DLD1 (cell line): ENCODE data around the gene TACC2.
"Not testable (repeated sequence)": the region's sequence is repeated elsewhere in the genome, so short reads cannot be mapped to it uniquely, and the experiment has no call there.

ENCODE experiments used
- in situ Hi-C: cut with HindIII; loops from 2 replicates; pipeline ENCODE4 v1.10.0; 2017; ENCODE audit warnings: low sequenced_read_pairs

The TACC2 gene

GRCh38 chr10:122057841-122058413, 69.0 kb downstream of the TACC2 start:
- in situ Hi-C loops = loop anchor here (5.0 kb wide), 1 partner anchor 94 kb away; no protein-coding TSS in a partner anchor

GRCh38 chr10:122060250-122060649, 71.3 kb downstream of the TACC2 start:
- in situ Hi-C loops = no loop called here

GRCh38 chr10:122062831-122063674, 74.1 kb downstream of the TACC2 start:
- in situ Hi-C loops = no loop called here

- in situ Hi-C loops = not testable (repeated sequence)
These were observed 77.5 kb downstream of the TACC2 start for GRCh38 chr10:122066337-122066939.

DNA sequence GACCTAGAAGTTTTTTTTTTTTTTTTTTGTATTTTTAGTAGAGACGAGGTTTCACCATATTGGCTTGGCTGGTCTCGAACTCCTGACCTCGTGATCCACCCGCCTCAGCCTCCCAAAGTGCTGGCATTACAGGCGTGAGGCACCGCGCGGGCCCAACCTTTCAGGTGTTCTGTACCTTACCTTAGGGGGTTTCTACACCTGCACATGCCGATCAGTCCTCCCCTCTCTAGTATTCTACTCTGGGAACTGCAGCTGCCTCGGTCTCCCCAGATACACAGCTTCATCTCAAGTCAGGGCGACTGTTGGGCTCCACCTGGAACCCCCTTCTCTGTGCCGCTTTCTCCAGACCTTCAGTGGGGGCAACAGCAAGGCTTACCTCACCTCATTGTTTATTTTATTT, 79.9 kb downstream of the TACC2 start:
- in situ Hi-C loops = no loop called here

- in situ Hi-C loops = no loop called here
These were observed 83.5 kb downstream of the TACC2 start for GRCh38 chr10:122072491-122072890.

GRCh38 chr10:122073508-122073907, 84.5 kb downstream of the TACC2 start:
- in situ Hi-C loops = no loop called here

- in situ Hi-C loops = no loop called here
These were observed 86.2 kb downstream of the TACC2 start for GRCh38 chr10:122075171-122075570.

DNA sequence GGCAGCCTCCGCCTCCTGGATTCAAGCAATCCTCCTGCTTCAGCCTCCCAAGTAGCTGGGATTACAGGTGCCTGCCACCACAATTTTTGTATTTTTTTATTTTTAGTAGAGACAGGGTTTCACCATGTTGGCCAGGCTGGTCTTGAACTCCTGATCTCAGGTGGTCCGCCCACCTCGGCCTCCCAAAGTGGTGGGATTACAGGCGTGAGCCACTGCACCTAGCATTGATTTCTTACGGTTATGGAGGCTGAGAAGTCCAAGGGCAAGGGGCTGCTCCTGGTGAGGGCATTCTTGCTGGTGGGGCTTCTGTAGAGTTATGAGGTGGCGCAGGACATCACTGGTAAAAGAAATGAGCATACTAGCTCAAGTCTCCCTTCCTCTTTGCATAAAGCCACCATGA, 86.9 kb downstream of the TACC2 start:
- in situ Hi-C loops = not testable (repeated sequence)

DNA sequence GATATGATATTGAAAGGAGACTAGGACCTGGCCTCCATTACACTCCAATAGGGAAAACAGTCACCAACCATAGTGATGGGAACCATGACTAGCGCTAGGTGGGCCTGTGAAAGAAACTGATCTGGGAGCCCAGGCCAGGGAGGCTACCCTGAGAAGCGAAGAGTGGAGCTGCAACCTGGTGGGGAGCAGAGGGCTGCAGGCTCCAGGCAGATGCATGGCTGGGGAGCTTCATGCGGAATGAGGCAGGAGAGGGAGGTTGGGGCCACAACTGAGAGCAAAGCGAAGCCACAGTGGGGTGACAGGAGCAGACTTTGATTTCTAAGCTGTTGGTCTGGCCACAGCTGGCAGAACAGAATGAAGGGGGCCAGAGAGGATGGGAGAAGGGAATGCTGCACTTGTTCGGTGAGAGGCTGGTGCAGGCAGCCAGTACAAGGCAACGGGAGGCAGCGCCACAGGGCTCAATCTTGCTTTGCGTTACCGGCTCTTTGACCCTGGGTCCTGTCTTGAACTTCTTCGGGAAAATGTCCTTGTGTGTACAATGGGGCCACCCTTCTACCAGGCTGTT, 88.4 kb downstream of the TACC2 start:
- in situ Hi-C loops = no loop called here

DNA sequence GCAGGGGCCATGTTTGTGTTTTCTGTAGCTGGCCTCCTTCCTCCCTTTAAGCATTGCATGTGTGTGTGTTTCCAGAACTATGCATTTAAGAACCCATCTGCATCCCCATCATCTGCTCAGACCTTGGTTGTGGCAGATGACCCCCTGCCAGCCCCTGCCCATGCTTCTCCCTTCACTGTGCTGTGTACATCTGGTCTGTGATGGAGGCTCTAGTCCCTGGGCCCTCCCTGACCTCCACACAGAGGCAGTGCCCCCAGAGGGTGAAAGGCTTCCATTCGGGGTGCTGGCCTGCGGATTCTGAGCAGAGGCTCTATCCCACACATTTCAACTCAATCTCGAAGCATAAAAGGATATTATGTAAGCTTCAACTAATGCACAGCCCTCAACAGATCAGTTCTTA, 89.4 kb downstream of the TACC2 start:
- in situ Hi-C loops = no loop called here

DNA sequence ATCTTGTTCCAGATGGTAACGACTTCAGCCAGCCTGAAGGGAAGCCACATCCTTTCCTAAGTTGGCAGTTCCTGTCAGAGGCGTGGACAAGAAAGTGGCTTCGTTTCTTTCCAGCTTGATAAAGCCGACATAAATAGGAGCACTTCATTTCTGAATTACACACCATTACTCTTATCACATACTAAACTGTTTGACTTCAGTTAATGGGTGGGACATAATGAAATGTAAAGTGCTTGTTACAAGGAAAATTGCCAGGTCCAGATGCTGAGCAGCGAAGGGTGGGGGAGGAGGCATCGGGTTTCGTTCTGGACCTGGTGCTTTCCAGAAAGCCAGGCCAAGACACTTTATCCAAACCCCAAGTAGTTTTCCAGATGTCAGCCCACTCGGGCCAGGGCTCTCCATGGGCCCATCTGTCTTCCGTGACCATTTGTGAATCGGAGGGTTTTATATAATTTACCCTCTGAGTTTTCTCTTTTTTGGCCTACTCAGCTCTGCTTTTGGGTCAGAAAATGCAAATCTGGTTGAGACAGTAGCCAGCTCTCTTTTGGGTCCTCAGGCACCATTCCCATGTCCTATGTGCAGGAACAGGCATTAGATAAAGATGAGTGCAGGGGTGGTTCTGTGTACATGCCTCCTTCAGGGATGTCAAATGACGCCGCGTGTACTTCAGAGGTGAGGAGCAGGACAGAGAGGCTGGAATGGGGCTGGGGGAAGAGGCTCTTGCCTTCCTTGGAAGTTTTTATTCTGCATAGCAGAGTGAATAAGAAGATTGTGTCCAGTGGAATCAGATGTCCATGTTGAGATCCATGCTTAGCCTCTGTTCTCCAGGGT, 90.2 kb downstream of the TACC2 start:
- in situ Hi-C loops = no loop called here

DNA sequence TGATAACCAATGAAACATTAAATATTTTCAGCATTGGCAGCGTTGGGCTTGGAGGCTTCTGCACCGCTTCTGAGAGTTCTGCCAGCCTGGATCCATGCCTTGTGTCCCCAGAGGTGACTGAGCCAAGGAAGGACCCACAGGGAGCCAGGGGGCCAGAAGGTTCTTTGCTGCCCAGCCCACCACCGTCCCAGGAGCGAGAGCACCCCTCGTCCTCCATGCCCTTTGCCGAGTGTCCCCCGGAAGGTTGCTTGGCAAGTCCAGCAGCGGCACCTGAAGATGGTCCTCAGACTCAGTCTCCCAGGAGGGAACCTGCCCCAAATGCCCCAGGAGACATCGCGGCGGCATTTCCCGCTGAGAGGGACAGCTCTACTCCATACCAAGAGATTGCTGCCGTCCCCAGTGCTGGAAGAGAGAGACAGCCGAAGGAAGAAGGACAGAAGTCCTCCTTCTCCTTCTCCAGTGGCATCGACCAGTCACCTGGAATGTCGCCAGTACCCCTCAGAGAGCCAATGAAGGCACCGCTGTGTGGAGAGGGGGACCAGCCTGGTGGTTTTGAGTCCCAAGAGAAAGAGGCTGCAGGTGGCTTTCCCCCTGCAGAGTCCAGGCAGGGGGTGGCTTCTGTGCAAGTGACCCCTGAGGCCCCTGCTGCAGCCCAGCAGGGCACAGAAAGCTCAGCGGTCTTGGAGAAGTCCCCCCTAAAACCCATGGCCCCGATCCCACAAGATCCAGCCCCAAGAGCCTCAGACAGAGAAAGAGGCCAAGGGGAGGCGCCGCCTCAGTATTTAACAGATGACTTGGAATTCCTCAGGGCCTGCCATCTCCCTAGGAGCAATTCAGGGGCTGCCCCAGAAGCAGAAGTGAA, 93.9 kb downstream of the TACC2 start:
- in situ Hi-C loops = no loop called here

DNA sequence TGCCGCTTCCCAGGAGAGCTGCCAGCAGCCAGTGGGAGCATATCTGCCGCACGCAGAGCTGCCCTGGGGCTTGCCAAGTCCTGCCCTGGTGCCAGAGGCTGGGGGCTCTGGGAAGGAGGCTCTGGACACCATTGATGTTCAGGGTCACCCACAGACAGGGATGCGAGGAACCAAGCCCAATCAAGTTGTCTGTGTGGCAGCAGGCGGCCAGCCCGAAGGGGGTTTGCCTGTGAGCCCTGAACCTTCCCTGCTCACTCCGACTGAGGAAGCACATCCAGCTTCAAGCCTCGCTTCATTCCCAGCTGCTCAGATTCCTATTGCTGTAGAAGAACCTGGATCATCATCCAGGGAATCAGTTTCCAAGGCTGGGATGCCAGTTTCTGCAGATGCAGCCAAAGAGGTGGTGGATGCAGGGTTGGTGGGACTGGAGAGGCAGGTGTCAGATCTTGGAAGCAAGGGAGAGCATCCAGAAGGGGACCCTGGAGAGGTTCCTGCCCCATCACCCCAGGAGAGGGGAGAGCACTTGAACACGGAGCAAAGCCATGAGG, 94.6 kb downstream of the TACC2 start:
- in situ Hi-C loops = no loop called here

- in situ Hi-C loops = loop anchor here (5.0 kb wide), 1 partner anchor 68 kb away; no protein-coding TSS in a partner anchor
These were observed 95.5 kb downstream of the TACC2 start for GRCh38 chr10:122084286-122085041.

GRCh38 chr10:122085423-122085911, 96.5 kb downstream of the TACC2 start:
- in situ Hi-C loops = loop anchor here (5.0 kb wide), 1 partner anchor 67 kb away; no protein-coding TSS in a partner anchor

DNA sequence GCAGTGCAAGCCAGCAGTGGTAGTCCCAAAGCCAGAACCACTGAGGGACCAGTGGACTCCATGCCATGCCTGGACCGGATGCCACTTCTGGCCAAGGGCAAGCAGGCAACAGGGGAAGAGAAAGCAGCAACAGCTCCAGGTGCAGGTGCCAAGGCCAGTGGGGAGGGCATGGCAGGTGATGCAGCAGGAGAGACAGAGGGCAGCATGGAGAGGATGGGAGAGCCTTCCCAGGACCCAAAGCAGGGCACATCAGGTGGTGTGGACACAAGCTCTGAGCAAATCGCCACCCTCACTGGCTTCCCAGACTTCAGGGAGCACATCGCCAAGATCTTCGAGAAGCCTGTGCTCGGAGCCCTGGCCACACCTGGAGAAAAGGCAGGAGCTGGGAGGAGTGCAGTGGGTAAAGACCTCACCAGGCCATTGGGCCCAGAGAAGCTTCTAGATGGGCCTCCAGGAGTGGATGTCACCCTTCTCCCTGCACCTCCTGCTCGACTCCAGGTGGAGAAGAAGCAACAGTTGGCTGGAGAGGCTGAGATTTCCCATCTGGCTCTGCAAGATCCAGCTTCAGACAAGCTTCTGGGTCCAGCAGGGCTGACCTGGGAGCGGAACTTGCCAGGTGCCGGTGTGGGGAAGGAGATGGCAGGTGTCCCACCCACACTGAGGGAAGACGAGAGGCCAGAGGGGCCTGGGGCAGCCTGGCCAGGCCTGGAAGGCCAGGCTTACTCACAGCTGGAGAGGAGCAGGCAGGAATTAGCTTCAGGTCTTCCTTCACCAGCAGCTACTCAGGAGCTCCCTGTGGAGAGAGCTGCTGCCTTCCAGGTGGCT, 97.7 kb downstream of the TACC2 start:
- in situ Hi-C loops = loop anchor here (5.0 kb wide), 1 partner anchor 66 kb away; no protein-coding TSS in a partner anchor

GRCh38 chr10:122087436-122087835, 98.5 kb downstream of the TACC2 start:
- in situ Hi-C loops = loop anchor here (5.0 kb wide), 1 partner anchor 65 kb away; no protein-coding TSS in a partner anchor
